GM19238 (cell line): Measurements from ENCODE around the gene CDH22.

ENCODE experiments used
- DNase-seq: peaks from one replicate; pipeline ENCODE4 v3.0.0; 2011; ENCODE audit warnings: low spot score; ENCODE audit not compliant: insufficient read length

CDH22 gene

DNA sequence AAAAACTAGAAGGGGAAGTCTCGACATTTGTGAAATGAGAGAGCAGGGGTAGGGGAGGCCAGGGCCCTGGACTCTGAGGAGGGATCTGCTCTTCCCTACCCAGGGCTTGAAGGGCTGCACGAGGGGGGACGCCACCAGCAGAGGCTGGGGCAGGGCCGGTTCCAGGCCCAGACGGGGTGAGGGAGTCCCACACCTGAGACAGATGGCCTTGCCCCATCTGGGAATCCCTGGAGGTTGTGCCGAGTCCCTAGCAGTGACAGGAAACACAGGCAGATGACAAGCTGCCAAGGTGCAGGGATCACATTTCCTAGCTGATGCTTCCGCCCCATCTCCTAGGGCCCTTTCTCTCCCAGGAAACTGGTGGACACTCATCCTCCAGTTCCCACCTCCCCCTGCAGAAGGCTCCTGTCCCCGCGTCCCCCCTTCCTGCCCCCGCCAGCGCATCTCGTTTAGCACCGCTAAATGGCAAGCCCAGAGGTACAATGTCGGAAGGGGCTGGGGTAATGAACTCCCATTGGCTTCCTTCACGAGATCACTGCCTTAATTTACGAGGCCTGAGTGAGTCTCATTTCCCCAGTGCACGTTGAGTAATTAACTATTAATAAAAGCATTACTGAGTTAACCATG is 35.2 kb upstream of the CDH22 start:
- DNase-seq = no peak

GRCh38 chr20:46342451-46343347 is 34.4 kb upstream of the CDH22 start:
- no peak for DNase-seq

GRCh38 chr20:46342010-46342378 is 33.7 kb upstream of the CDH22 start:
- no peak for DNase-seq

GRCh38 chr20:46341074-46342009 is 33.0 kb upstream of the CDH22 start:
- DNase-seq = no peak

DNA sequence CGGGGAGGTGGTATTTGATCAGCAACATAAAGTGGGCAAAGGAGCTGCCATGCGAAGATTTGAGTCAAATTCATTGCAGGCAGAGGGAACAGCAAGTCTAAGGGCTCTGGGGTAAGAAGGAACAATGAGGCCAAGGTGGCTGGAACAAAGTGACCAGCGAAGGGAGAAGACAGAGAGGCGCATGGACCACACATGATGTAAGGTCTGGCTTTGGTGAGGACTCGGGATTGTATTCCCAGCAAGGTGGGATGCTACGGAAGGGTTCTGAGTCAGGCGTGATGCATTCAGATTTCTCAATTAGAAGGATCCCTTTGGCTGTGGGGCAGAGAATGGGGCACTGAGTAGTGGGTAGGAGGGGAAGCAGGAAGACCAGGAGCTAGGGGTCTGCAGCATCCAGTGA is 30.7 kb upstream of the CDH22 start:
- DNase-seq = no peak

- DNase-seq = no peak
Measured at GRCh38 chr20:46336735-46337134, 28.4 kb upstream of the CDH22 start.

- no peak for DNase-seq
Measured at GRCh38 chr20:46334303-46334904, 26.1 kb upstream of the CDH22 start.

- DNase-seq = no peak
Measured at GRCh38 chr20:46333161-46333991, 25.1 kb upstream of the CDH22 start.

GRCh38 chr20:46332373-46333160 is 24.3 kb upstream of the CDH22 start:
- no peak for DNase-seq

DNA sequence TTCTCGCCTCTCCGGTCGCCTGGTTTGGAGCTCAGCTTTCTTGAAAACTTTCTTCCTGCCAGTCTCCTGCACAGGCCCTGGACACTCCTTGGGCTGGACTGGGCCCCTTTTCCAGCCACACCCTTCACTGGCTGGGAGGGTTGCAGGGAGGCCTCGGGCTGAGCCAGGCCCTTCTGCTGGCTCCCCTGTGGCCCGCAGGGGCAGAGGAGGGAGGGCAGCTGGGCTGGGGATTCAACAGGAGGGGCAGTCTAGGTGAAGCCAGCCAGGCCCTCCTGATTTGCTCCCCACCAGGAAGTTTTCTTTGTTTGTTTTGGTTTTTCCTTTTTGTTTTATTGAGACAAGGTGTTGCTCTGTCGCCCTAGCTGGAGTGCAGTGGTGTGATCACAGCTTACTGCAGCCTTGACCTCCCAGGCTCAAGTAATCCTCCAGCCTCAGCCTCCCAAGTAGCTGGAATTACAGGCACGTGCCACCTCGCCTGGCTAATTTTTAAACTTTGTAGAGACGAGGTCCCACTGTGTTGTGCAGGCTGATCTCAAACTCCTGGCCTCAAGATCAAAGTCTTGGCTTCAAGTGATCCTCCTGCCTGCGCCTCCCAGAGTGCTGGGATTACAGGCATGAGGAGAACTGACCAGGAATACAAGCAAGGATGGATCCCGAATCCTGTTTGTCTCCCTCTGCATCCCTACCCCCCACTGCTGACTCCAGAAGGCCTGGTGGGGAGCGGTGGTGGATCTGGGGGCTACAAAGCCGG is 23.5 kb upstream of the CDH22 start:
- DNase-seq = no peak

DNA sequence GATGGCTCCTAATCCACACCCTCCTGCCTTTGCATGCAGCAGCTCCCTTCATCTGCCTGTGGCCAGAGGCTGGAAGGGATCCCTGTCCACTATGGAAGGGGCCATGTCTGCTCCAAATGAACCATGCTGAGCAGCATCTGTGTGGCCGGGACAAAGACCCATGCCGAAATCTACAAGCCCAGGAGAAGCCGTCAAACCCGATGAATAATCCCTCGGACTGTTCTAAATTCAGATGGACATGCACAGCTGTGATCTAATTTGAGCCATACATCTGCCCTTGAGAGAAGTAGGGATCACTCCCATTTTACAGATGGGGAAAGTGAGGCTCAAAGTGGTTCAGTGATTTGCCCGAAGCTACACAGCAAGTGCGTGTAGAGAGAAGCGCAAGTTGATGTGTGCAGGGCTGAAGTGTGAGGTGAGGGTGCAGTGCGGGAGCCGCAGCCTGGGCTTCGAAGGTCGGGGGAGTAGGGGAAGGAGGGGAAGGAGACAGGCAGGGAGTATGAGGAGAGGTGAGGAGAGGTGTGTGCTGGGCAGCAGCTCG is 22.6 kb upstream of the CDH22 start:
- DNase-seq = no peak

- no peak for DNase-seq
Measured at GRCh38 chr20:46330072-46330763, 21.9 kb upstream of the CDH22 start.

GRCh38 chr20:46328200-46328882 is 20.0 kb upstream of the CDH22 start:
- no peak for DNase-seq

GRCh38 chr20:46327557-46327956 is 19.3 kb upstream of the CDH22 start:
- no peak for DNase-seq

- DNase-seq = no peak
Measured at GRCh38 chr20:46325789-46326188, 17.5 kb upstream of the CDH22 start.

- DNase-seq = no peak
Measured at GRCh38 chr20:46324960-46325703, 16.8 kb upstream of the CDH22 start.

GRCh38 chr20:46324379-46324778 is 16.1 kb upstream of the CDH22 start:
- DNase-seq = no peak
